Measurements from ENCODE around the gene MYO18B. TPM values are rescaled to one million over a fixed set of nuclear protein-coding genes. Genes with fewer than 3 reads are reported as not detected.

MYO18B gene
- total and polyA plus RNA-seq, 2 donors (not counting 1 experiment from before 2014, with no cell fraction given) = 0.15 TPM; not detected in 1

DNA sequence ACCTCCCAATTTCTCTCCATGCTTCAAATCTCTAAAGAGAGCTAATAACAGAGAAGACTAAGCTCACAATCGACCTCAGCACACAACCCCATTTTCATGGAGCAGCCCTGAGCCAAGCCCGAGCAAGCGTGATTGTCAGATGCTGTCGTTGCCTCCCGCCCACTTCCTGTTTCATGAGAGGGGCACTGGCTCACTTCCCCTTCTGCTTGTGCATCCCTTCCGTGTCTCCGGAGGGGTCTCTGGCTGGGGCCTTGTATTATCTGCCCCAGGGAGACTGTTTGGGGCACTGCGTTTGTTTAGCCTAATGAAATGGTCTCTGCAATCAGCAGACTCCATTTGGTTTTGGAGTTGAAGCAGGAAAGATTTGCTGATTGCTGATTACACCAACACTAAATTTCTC lies 246.0 kb downstream of the MYO18B start:
- DNase-seq (peak; percentile 18), ATAC-seq (ENCODE audit: low read depth) (no peak)
- Mint-ChIP-seq H3K4me3 (no peak overlapping the region), H3K4me1 (peaks cover 9% of the 10 kb centered on the region), H3K27me3 (peaks cover 7% of the 10 kb centered on the region), H3K9me3 (ENCODE audit: insufficient read depth) (no peaks in the 10 kb centered on the region), H3K27ac (no peak overlapping the region)
- Histone ChIP-seq H3K79me2 (ENCODE audit: control insufficient read depth, insufficient read depth, low read length) (no peaks in the 10 kb centered on the region), H2AFZ (ENCODE audit: insufficient read depth, low read depth, low read length, poor library complexity, severe bottlenecking) (peak overlapping the region; percentile 67), H3K4me2 (replicated peaks; ENCODE audit: low read depth, low read length, poor library complexity, severe bottlenecking) (peak overlapping the region; percentile 44), H3K9me3 (ENCODE audit: control extremely low read depth in 1 of 3, control insufficient read depth in 2 of 3, insufficient read depth in 1 of 3, low read length in 2 of 3) (no peaks in the 10 kb centered on the region), H3K36me3 (replicated peaks in 1 of 2; ENCODE audit: control extremely low read depth in 1 of 2, control insufficient read depth in 1 of 2, extremely low read depth in 1 of 2, insufficient read depth in 2 of 2, low read length in 1 of 2) (no peaks in the 10 kb centered on the region), H3K27ac (ENCODE audit: low read length in 2 of 2) (no peak overlapping the region), H3K4me1 (ENCODE audit: control insufficient read depth in 2 of 2, insufficient read depth in 2 of 2, low read length in 2 of 2) (peaks cover 4 to 7% of the 10 kb centered on the region in 2 donors), H3K4me3 (ENCODE audit: control extremely low read depth in 1 of 5, extremely low read depth in 1 of 5, insufficient read depth in 1 of 5, low read depth in 2 of 5, low read length in 4 of 5) (no peak overlapping the region), H4K20me1 (ENCODE audit: control insufficient read depth, insufficient read depth, low read length, poor library complexity, severe bottlenecking) (no peaks in the 10 kb centered on the region), H3K27me3 (replicated peaks in 1 of 4; ENCODE audit: control extremely low read depth in 1 of 4, control insufficient read depth in 3 of 4, insufficient read depth in 4 of 4, low read length in 3 of 4) (peaks cover 0 to 4% (median 0%) of the 10 kb centered on the region in 4 experiments), H3K9ac (ENCODE audit: low read length) (no peak overlapping the region)
- 0% methylated on average over 7 of the region's 8 CpGs for WGBS (ENCODE audit: insufficient coverage)
- intact Hi-C loops (cut with micrococcal nuclease) = no loop called here
- TF ChIP-seq, protein P1, sequence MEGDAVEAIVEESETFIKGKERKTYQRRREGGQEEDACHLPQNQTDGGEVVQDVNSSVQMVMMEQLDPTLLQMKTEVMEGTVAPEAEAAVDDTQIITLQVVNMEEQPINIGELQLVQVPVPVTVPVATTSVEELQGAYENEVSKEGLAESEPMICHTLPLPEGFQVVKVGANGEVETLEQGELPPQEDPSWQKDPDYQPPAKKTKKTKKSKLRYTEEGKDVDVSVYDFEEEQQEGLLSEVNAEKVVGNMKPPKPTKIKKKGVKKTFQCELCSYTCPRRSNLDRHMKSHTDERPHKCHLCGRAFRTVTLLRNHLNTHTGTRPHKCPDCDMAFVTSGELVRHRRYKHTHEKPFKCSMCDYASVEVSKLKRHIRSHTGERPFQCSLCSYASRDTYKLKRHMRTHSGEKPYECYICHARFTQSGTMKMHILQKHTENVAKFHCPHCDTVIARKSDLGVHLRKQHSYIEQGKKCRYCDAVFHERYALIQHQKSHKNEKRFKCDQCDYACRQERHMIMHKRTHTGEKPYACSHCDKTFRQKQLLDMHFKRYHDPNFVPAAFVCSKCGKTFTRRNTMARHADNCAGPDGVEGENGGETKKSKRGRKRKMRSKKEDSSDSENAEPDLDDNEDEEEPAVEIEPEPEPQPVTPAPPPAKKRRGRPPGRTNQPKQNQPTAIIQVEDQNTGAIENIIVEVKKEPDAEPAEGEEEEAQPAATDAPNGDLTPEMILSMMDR (IDR thresholded peaks at IDR 0.05) = no peak
- TF ChIP-seq EZH2 (IDR thresholded peaks at IDR 0.05; ENCODE audit: borderline replicate concordance, insufficient read depth, low read depth, low read length, poor library complexity, severe bottlenecking) = no peak
- ChIA-PET CTCF (no interaction called here), POLR2A (no interaction called here)

DNA sequence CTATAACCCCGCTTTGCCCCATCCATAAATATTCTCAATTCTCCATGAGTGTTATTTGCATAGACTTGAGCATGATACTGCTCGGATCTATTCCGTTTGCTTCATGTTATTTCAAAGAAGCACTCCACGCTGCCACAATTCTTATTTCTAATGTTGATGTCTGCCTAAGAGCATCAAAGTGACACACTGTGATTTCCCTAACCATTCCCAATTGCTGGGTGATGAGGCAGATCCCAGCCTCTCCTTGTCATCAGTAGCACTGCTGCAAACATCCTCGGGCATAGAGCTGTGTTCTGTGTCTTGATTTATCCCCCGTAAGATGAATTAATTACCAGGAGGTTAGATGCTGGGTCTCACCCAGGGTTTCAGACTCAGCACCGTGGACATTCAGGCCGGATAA lies 249.0 kb downstream of the MYO18B start:
- Histone ChIP-seq H3K4me2 (replicated peaks; ENCODE audit: low read depth, low read length, poor library complexity, severe bottlenecking) (no peak overlapping the region), H4K20me1 (ENCODE audit: control insufficient read depth, insufficient read depth, low read length, poor library complexity, severe bottlenecking) (no peaks in the 10 kb centered on the region), H3K27ac (ENCODE audit: low read length in 2 of 2) (no peak overlapping the region), H3K4me3 (ENCODE audit: control extremely low read depth in 1 of 5, extremely low read depth in 1 of 5, insufficient read depth in 1 of 5, low read depth in 2 of 5, low read length in 4 of 5) (no peak overlapping the region), H3K9ac (ENCODE audit: low read length) (no peak overlapping the region), H3K27me3 (replicated peaks in 1 of 4; ENCODE audit: control extremely low read depth in 1 of 4, control insufficient read depth in 3 of 4, insufficient read depth in 4 of 4, low read length in 3 of 4) (no peaks in the 10 kb centered on the region), H3K79me2 (ENCODE audit: control insufficient read depth, insufficient read depth, low read length) (no peaks in the 10 kb centered on the region), H3K4me1 (ENCODE audit: control insufficient read depth in 2 of 2, insufficient read depth in 2 of 2, low read length in 2 of 2) (peaks cover 4 to 7% of the 10 kb centered on the region in 2 donors), H3K36me3 (replicated peaks in 1 of 2; ENCODE audit: control extremely low read depth in 1 of 2, control insufficient read depth in 1 of 2, extremely low read depth in 1 of 2, insufficient read depth in 2 of 2, low read length in 1 of 2) (no peaks in the 10 kb centered on the region), H2AFZ (ENCODE audit: insufficient read depth, low read depth, low read length, poor library complexity, severe bottlenecking) (no peak overlapping the region), H3K9me3 (ENCODE audit: control extremely low read depth in 1 of 3, control insufficient read depth in 2 of 3, insufficient read depth in 1 of 3, low read length in 2 of 3) (no peaks in the 10 kb centered on the region)
- Mint-ChIP-seq H3K9me3 (ENCODE audit: insufficient read depth) (no peaks in the 10 kb centered on the region), H3K27me3 (peaks cover 15% of the 10 kb centered on the region), H3K4me3 (no peak overlapping the region), H3K27ac (no peak overlapping the region), H3K4me1 (peaks cover 9% of the 10 kb centered on the region)
- no peak for ATAC-seq (ENCODE audit: low read depth)
- intact Hi-C loops (cut with micrococcal nuclease) = no loop called here
- ChIA-PET POLR2A (no interaction called here), CTCF (no interaction called here)
- no peak for TF ChIP-seq EZH2 (IDR thresholded peaks at IDR 0.05; ENCODE audit: borderline replicate concordance, insufficient read depth, low read depth, low read length, poor library complexity, severe bottlenecking)
- TF ChIP-seq, protein P1 (IDR thresholded peaks at IDR 0.05) = no peak
- WGBS (ENCODE audit: insufficient coverage) = 90% methylated on average over 8 of the region's 8 CpGs
- DNase-seq = no peak
